Adrenal gland (tissue), 5 donors: ENCODE data around the gene RPL23.

Experiments used
- CTCF ChIP-seq, 6 experiments: fragments of 450-650 bp in 4 of 6; fragments of 200-600 bp in 2 of 6; sonication (generic) in 1 of 6; IDR thresholded peaks; 1 replicate in 5 of 6; 2 replicates in 1 of 6; pipeline versions ENCODE4 v1.5.1 to v1.8.0; 2016 to 2021; ENCODE audit warnings: antibody characterized with exemption in 6 of 6, mild to moderate bottlenecking in 2 of 6, moderate library complexity in 1 of 6
- POLR2A ChIP-seq, 2 donors: fragments of 450-650 bp; IDR thresholded peaks; one replicate each; pipeline ENCODE4 v1.6.1; 2017; ENCODE audit warnings: antibody characterized with exemption in 2 of 2, mild to moderate bottlenecking in 2 of 2, moderate library complexity in 1 of 2
- donor health status: DM: no; HTN: no; CAD: no.

GRCh38 chr17:38889745-38890409, 36.4 kb upstream of the RPL23 start:
- TF ChIP-seq CTCF (IDR thresholded peaks at IDR 0.05), result no peak
- TF ChIP-seq POLR2A (IDR thresholded peaks at IDR 0.05), result no peak
